HL-60 (cell line): ENCODE measurements around the gene SPAG17.

Experiments
- GABPA ChIP-seq: IDR thresholded peaks from 2 replicates; pipeline ENCODE4 v1.6.1; 2012; ENCODE audit warnings: low read depth
- POLR2AphosphoS5 ChIP-seq: IDR thresholded peaks from 2 replicates; pipeline ENCODE4 v1.6.1; 2012; ENCODE audit warnings: low read depth
- SPI1 ChIP-seq: IDR thresholded peaks from 2 replicates; pipeline ENCODE4 v1.6.1; 2012; ENCODE audit warnings: low read depth, mild to moderate bottlenecking, borderline replicate concordance
- TF ChIP-seq, protein P1 (sequence below): IDR thresholded peaks from one replicate; pipeline ENCODE4 v1.5.1; 2011; ENCODE audit warnings: low read length, control low read depth, inconsistent platforms; ENCODE audit not compliant: insufficient read depth
- TF ChIP-seq, protein P2 (sequence below): IDR thresholded peaks from 2 replicates; pipeline ENCODE4 v1.6.1; 2012; ENCODE audit warnings: low read depth; ENCODE audit not compliant: insufficient replicate concordance

DNA sequence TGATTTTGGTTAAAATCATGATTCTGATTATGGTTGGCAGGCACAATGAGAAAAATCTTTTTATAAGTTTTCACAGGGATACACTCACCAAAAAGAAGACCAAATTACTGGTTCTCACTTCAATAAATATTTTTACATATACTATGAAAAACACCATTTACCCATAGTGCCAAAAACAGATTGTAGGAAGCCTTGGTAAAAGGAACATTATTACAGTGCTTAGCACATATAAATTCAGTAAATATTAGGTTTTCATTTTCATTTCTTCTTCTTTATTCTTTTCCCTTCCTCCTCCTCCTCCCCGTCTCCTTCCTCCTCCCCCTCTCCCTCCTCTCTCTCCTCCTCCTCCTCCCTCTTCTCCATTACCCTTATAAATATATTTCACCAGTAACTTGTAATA, 15.8 kb upstream of the SPAG17 start:
- TF ChIP-seq, protein P1, sequence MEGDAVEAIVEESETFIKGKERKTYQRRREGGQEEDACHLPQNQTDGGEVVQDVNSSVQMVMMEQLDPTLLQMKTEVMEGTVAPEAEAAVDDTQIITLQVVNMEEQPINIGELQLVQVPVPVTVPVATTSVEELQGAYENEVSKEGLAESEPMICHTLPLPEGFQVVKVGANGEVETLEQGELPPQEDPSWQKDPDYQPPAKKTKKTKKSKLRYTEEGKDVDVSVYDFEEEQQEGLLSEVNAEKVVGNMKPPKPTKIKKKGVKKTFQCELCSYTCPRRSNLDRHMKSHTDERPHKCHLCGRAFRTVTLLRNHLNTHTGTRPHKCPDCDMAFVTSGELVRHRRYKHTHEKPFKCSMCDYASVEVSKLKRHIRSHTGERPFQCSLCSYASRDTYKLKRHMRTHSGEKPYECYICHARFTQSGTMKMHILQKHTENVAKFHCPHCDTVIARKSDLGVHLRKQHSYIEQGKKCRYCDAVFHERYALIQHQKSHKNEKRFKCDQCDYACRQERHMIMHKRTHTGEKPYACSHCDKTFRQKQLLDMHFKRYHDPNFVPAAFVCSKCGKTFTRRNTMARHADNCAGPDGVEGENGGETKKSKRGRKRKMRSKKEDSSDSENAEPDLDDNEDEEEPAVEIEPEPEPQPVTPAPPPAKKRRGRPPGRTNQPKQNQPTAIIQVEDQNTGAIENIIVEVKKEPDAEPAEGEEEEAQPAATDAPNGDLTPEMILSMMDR, result no peak
- no peak for TF ChIP-seq POLR2AphosphoS5
- TF ChIP-seq, protein P2, sequence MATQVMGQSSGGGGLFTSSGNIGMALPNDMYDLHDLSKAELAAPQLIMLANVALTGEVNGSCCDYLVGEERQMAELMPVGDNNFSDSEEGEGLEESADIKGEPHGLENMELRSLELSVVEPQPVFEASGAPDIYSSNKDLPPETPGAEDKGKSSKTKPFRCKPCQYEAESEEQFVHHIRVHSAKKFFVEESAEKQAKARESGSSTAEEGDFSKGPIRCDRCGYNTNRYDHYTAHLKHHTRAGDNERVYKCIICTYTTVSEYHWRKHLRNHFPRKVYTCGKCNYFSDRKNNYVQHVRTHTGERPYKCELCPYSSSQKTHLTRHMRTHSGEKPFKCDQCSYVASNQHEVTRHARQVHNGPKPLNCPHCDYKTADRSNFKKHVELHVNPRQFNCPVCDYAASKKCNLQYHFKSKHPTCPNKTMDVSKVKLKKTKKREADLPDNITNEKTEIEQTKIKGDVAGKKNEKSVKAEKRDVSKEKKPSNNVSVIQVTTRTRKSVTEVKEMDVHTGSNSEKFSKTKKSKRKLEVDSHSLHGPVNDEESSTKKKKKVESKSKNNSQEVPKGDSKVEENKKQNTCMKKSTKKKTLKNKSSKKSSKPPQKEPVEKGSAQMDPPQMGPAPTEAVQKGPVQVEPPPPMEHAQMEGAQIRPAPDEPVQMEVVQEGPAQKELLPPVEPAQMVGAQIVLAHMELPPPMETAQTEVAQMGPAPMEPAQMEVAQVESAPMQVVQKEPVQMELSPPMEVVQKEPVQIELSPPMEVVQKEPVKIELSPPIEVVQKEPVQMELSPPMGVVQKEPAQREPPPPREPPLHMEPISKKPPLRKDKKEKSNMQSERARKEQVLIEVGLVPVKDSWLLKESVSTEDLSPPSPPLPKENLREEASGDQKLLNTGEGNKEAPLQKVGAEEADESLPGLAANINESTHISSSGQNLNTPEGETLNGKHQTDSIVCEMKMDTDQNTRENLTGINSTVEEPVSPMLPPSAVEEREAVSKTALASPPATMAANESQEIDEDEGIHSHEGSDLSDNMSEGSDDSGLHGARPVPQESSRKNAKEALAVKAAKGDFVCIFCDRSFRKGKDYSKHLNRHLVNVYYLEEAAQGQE, result no peak
- no peak for TF ChIP-seq SPI1
- TF ChIP-seq GABPA, result no peak
